Measurements from ENCODE around the gene ERN1. TPM values are rescaled to one million over a fixed set of nuclear protein-coding genes. Genes with fewer than 3 reads are reported as not detected.

Gene ERN1
- total RNA-seq, 1 donor from 2014 or later, result 14.9 TPM

DNA sequence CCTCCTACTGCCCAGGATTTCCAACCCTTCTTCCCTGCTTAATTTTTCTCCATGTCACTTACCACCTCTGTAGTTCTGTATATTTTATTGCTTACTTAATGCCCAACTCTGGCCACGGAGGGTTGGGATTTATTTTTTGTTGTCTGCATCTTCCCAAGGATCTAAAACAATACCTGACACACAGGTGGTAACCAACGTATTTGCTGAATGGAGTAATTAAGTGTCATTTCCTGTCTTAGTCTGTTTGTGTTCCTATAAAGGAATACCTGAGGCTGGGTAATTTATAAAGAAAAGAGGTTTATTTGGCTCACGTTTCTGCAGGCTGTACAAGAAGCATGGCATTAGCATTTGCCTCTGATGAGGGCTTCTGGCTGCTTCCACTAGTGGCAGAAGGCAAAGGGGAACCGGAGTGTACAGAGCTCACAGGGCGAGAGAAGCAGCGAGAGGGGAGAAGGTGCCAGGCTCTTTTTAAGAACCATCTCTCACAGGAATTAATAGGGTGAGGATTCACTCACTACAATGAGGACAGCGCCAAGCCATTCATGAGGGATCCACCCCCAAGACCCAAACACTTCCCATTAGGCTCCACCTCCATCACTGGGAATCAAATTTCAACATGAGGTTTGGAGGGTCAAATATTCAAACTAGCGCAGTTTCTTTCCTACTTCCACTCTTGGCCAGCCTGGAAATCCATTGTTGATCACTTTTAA is 44.8 kb downstream of the ERN1 start:
- TF ChIP-seq, protein P1, sequence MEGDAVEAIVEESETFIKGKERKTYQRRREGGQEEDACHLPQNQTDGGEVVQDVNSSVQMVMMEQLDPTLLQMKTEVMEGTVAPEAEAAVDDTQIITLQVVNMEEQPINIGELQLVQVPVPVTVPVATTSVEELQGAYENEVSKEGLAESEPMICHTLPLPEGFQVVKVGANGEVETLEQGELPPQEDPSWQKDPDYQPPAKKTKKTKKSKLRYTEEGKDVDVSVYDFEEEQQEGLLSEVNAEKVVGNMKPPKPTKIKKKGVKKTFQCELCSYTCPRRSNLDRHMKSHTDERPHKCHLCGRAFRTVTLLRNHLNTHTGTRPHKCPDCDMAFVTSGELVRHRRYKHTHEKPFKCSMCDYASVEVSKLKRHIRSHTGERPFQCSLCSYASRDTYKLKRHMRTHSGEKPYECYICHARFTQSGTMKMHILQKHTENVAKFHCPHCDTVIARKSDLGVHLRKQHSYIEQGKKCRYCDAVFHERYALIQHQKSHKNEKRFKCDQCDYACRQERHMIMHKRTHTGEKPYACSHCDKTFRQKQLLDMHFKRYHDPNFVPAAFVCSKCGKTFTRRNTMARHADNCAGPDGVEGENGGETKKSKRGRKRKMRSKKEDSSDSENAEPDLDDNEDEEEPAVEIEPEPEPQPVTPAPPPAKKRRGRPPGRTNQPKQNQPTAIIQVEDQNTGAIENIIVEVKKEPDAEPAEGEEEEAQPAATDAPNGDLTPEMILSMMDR (IDR thresholded peaks at IDR 0.05), result no peak
- H3K4me3 Mint-ChIP-seq (ENCODE audit: unreplicated experiment), result no peak overlapping the region
- no peaks in the 10 kb centered on the region for H3K27me3 Mint-ChIP-seq (ENCODE audit: low read depth)
- H3K36me3 Mint-ChIP-seq (ENCODE audit: low read depth), result no peaks in the 10 kb centered on the region
- H3K4me1 Mint-ChIP-seq (ENCODE audit: low read depth), result no peaks in the 10 kb centered on the region
- no peak overlapping the region for H3K27ac Mint-ChIP-seq (ENCODE audit: unreplicated experiment)
- no peak for DNase-seq (ENCODE audit: low spot score)
- H3K9me3 Mint-ChIP-seq (ENCODE audit: low read depth), result no peaks in the 10 kb centered on the region

DNA sequence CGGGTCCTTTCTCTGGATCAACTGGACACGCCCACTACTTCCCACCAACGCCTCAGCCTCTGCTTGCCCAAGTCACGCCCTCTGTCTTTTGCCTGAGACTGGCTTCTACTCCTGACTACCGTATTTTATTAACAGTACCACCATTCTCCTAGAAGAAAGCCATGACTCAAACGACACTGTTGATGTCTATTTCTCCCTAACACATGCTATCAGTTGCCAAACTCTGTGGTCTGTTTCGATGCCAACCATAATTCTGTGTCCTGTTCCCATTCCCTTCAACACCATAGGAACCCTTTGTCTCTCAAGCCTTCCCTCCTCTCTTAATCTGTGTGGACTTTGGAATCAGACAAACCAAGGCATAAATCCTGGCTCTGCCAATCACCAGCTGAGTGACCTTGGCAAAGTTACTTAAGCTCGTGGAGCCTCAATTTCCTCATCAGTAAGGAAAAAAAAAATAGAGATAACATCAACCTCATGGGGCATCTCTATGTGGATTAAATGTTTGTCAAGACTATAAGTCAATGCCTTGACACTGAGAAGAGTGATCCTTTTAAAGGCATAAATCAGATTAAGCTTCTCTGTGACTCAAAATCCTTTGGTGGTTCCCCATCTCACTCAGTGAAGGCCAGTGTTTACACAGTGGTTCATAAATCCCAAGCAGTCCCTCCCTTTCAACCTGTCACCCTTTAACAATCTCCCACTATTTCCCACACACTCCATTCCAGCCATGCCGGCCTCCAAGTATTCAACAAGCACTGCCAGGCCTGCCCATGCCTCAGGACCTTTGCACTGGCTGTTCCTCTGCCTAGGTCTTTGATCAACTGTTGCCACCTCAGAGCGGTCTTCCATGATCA is 45.6 kb downstream of the ERN1 start:
- peaks cover under 1% of the 10 kb centered on the region for H3K36me3 Mint-ChIP-seq (ENCODE audit: low read depth)
- no peaks in the 10 kb centered on the region for H3K27me3 Mint-ChIP-seq (ENCODE audit: low read depth)
- DNase-seq (ENCODE audit: low spot score), result no peak
- no peak overlapping the region for H3K4me3 Mint-ChIP-seq (ENCODE audit: unreplicated experiment)
- no peaks in the 10 kb centered on the region for H3K4me1 Mint-ChIP-seq (ENCODE audit: low read depth)
- TF ChIP-seq, protein P1 (IDR thresholded peaks at IDR 0.05), result no peak
- no peaks in the 10 kb centered on the region for H3K9me3 Mint-ChIP-seq (ENCODE audit: low read depth)
- no peak overlapping the region for H3K27ac Mint-ChIP-seq (ENCODE audit: unreplicated experiment)

DNA sequence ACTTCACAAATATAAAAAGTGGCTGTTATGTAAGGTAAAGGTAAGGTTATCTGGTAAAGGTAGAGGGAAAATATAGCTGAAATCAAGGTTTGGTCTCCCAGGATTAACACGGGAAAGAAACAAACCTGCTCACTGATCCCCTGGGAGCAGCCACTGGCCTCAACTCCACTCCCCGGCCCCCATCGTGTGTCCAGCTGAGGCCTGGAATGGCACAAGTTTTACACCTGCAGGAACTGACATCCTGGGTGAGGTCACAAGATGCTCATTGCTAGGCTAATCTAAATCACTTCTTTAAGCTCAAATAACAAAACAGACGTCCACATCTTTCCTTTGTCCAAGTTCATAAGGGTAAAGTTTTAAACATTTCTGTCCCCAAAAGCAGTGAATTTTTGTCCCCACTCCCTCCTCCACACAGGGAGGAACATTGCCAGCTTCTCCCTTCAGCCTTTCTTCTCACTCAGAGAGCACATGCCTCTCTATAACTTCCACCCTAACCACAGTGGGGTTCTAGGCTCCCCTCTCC is 46.3 kb downstream of the ERN1 start:
- Mint-ChIP-seq H3K4me1 (ENCODE audit: low read depth) (no peaks in the 10 kb centered on the region), H3K36me3 (ENCODE audit: low read depth) (peaks cover 5% of the 10 kb centered on the region), H3K27me3 (ENCODE audit: low read depth) (no peaks in the 10 kb centered on the region), H3K4me3 (ENCODE audit: unreplicated experiment) (no peak overlapping the region), H3K27ac (ENCODE audit: unreplicated experiment) (no peak overlapping the region), H3K9me3 (ENCODE audit: low read depth) (no peaks in the 10 kb centered on the region)
- no peak for DNase-seq (ENCODE audit: low spot score)
- TF ChIP-seq, protein P1 (IDR thresholded peaks at IDR 0.05), result no peak

DNA sequence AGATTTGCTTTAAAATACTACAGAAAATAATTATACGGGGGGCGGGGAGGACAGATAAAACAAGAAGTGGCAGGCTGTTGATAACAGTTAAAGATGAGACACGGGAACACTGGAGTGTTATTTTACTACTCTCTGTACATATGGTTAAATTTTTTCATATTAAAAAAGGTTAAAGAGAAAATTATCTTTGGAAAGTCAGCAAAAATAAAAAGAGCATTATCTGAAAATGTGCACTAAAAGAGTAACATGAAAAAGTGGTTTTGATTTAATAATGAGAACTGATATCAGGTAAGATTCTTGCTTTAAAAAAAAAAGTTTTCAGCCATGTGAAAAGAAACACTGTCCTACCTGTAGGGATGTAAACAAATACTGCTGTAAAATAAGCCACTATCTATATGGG is 46.9 kb downstream of the ERN1 start:
- peaks cover 6% of the 10 kb centered on the region for H3K36me3 Mint-ChIP-seq (ENCODE audit: low read depth)
- H3K4me1 Mint-ChIP-seq (ENCODE audit: low read depth), result no peaks in the 10 kb centered on the region
- H3K27ac Mint-ChIP-seq (ENCODE audit: unreplicated experiment), result peak overlapping the region; percentile 97
- no peaks in the 10 kb centered on the region for H3K27me3 Mint-ChIP-seq (ENCODE audit: low read depth)
- no peak overlapping the region for H3K4me3 Mint-ChIP-seq (ENCODE audit: unreplicated experiment)
- DNase-seq (ENCODE audit: low spot score), result no peak
- H3K9me3 Mint-ChIP-seq (ENCODE audit: low read depth), result no peaks in the 10 kb centered on the region
- TF ChIP-seq, protein P1 (IDR thresholded peaks at IDR 0.05), result no peak
